Activated B cell treated with CpG ODN at 0.5 μM for 24 hours (primary cell): ENCODE measurements around the gene SH3BP5. TPM values are rescaled to one million over a fixed set of nuclear protein-coding genes. Genes with fewer than 3 reads are reported as not detected.

Source experiments
- ATAC-seq: fragments of 200-7000 bp; cut with Tn5 transposase; one replicate; pipeline ENCODE4 v1.10.0; 2021; ENCODE audit warnings: low read depth, mild to moderate bottlenecking, moderate library complexity
- CTCF ChIA-PET: fragments of 350-600 bp; sonication (Branson Sonifier 250); formaldehyde crosslinking; loops from one replicate; lab custom pipeline; 2021; ENCODE audit warnings: antibody characterized with exemption; lab: Charles Lee
- POLR2A ChIA-PET: fragments of 350-600 bp; sonication (Branson Sonifier 250); formaldehyde crosslinking; loops from one replicate; lab custom pipeline; 2021; ENCODE audit warnings: antibody characterized with exemption; lab: Charles Lee
- DNase-seq: peaks from one replicate; pipeline ENCODE4 v3.0.0; 2022
- H3K27ac Mint-ChIP-seq: one replicate; pipeline ENCODE4 v1.8.0; 2020; ENCODE audit warnings: mixed read lengths
- H3K27me3 Mint-ChIP-seq: one replicate; pipeline ENCODE4 v1.8.0; 2021; ENCODE audit warnings: mixed read lengths
- H3K36me3 Mint-ChIP-seq: one replicate; pipeline ENCODE4 v1.8.0; 2021; ENCODE audit warnings: low read depth, mixed read lengths
- H3K4me1 Mint-ChIP-seq: one replicate; pipeline ENCODE4 v1.8.0; 2021; ENCODE audit warnings: mixed read lengths
- H3K4me3 Mint-ChIP-seq: one replicate; pipeline ENCODE4 v1.8.0; 2020; ENCODE audit warnings: mild to moderate bottlenecking, mixed read lengths
- H3K9me3 Mint-ChIP-seq: one replicate; pipeline ENCODE4 v1.8.0; 2020; ENCODE audit warnings: mixed read lengths
- CTCF ChIP-seq: fragments of 200-600 bp; IDR thresholded peaks from one replicate; pipeline ENCODE4 v1.8.0; 2022; ENCODE audit warnings: antibody characterized with exemption, mild to moderate bottlenecking
- intact Hi-C: fragments of 100-400 bp; cut with micrococcal nuclease; formaldehyde crosslinking; loops from one replicate; pipeline ENCODE4 v1.15.1; 2024
- total RNA-seq: library from RNA; stranded (reverse); gene quantifications from 2 replicates; pipeline ENCODE4 v1.2.3, GENCODE V29; 2022

Gene SH3BP5
- total RNA-seq, 1 donor from 2014 or later: 66.0 TPM

- CTCF ChIA-PET: interaction anchor here (1.4 kb wide), 1 partner anchor 21 kb away, joined by 3 read pairs; no protein-coding TSS in a partner anchor
- Mint-ChIP-seq H3K4me3 (peak overlapping the region; percentile 2), H3K27ac (peak overlapping the region; percentile 80), H3K27me3 (no peaks in the 10 kb centered on the region), H3K36me3 (peaks cover 46% of the 10 kb centered on the region), H3K4me1 (peaks cover 95% of the 10 kb centered on the region), H3K9me3 (no peaks in the 10 kb centered on the region)
- TF ChIP-seq CTCF: no peak
- POLR2A ChIA-PET: interaction anchor here (0.7 to 1.5 kb wide), 4 partner anchors 10 to 43 kb away, joined by 3 to 7 read pairs (median 4); partner anchors contain the start of gene SH3BP5
- ATAC-seq (no peak), DNase-seq (no peak)
- intact Hi-C loops: no loop called here
Observed at GRCh38 chr3:15289661-15290060, 42.7 kb downstream of the SH3BP5 start.

- intact Hi-C loops: no loop called here
- ATAC-seq (no peak), DNase-seq (no peak)
- no peak overlapping the region for H3K4me3 Mint-ChIP-seq
- H3K27ac Mint-ChIP-seq: peak overlapping the region; percentile 80
- no peaks in the 10 kb centered on the region for H3K9me3 Mint-ChIP-seq
- POLR2A ChIA-PET: interaction anchor here (0.6 to 1.5 kb wide), 3 partner anchors 9 to 15 kb away, joined by 4 to 7 read pairs (median 6); no protein-coding TSS in a partner anchor
- no peaks in the 10 kb centered on the region for H3K27me3 Mint-ChIP-seq
- no peak for TF ChIP-seq CTCF
- CTCF ChIA-PET: interaction anchor here (1.4 kb wide), 1 partner anchor 20 kb away, joined by 3 read pairs; no protein-coding TSS in a partner anchor
- H3K4me1 Mint-ChIP-seq: peaks cover 95% of the 10 kb centered on the region
- peaks cover 47% of the 10 kb centered on the region for H3K36me3 Mint-ChIP-seq
Observed at GRCh38 chr3:15288331-15289035, 43.9 kb downstream of the SH3BP5 start.

- Mint-ChIP-seq H3K4me3 (no peak overlapping the region), H3K9me3 (no peaks in the 10 kb centered on the region), H3K27me3 (no peaks in the 10 kb centered on the region), H3K27ac (peak overlapping the region; percentile 80), H3K36me3 (peaks cover 50% of the 10 kb centered on the region), H3K4me1 (peaks cover 95% of the 10 kb centered on the region)
- intact Hi-C loops: no loop called here
- ChIA-PET CTCF (interaction anchor here (1.2 kb wide), 1 partner anchor 20 kb away, joined by 4 read pairs; no protein-coding TSS in a partner anchor), POLR2A (interaction anchor here (0.6 to 1.8 kb wide), 6 partner anchors 8 to 58 kb away, joined by 3 to 7 read pairs (median 4); no protein-coding TSS in a partner anchor)
- DNase-seq: no peak
- ATAC-seq: no peak
- TF ChIP-seq CTCF: no peak
Observed at GRCh38 chr3:15287565-15288330, 44.6 kb downstream of the SH3BP5 start.

GRCh38 chr3:15286022-15286421, 46.4 kb downstream of the SH3BP5 start:
- ChIA-PET CTCF (no interaction called here), POLR2A (interaction anchor here (1.3 to 1.8 kb wide), 4 partner anchors 9 to 60 kb away, joined by 3 to 5 read pairs (median 4); no protein-coding TSS in a partner anchor)
- no peak for DNase-seq
- Mint-ChIP-seq H3K4me1 (peaks cover 95% of the 10 kb centered on the region), H3K9me3 (no peaks in the 10 kb centered on the region), H3K27ac (peak overlapping the region; percentile 46), H3K36me3 (peaks cover 60% of the 10 kb centered on the region), H3K4me3 (no peak overlapping the region), H3K27me3 (no peaks in the 10 kb centered on the region)
- no peak for ATAC-seq
- intact Hi-C loops: no loop called here
- TF ChIP-seq CTCF: no peak
